Neural progenitor cell (in vitro differentiated cells): ENCODE data around the gene ACVR1. TPM values are rescaled to one million over a fixed set of nuclear protein-coding genes. Genes with fewer than 3 reads are reported as not detected.

Experiments
- DNase-seq: peaks from one replicate; pipeline ENCODE4 v3.0.0-alpha.2; 2016; ENCODE audit warnings: low spot score
- H2AFZ ChIP-seq: fragments of 200-600 bp; sonication (generic); replicated peaks from 2 replicates; pipeline ENCODE4 v1.6.1; 2016; ENCODE audit warnings: antibody characterized with exemption
- H3F3A ChIP-seq: fragments of 200-600 bp; sonication (generic); 2 replicates; pipeline ENCODE4 v1.6.1; 2016; ENCODE audit warnings: antibody characterized with exemption, low read depth
- H3K27ac ChIP-seq: fragments of 200-600 bp; sonication (generic); 2 replicates; pipeline ENCODE4 v1.5.1; 2016; ENCODE audit warnings: mild to moderate bottlenecking
- H3K27me3 ChIP-seq: fragments of 200-600 bp; sonication (generic); 2 replicates; pipeline ENCODE4 v1.6.1; 2016; ENCODE audit warnings: mild to moderate bottlenecking, moderate library complexity
- H3K36me3 ChIP-seq: fragments of 200-600 bp; sonication (generic); 2 replicates; pipeline ENCODE4 v1.5.1; 2016
- H3K4me1 ChIP-seq: fragments of 200-600 bp; sonication (generic); 2 replicates; pipeline ENCODE4 v1.6.1; 2016; ENCODE audit warnings: mixed run types
- H3K4me2 ChIP-seq: fragments of 200-600 bp; sonication (generic); 2 replicates; pipeline ENCODE4 v1.6.1; 2016
- H3K4me3 ChIP-seq: fragments of 200-600 bp; sonication (generic); 2 replicates; pipeline ENCODE4 v1.5.1; 2016
- H3K79me2 ChIP-seq: fragments of 200-600 bp; sonication (generic); 2 replicates; pipeline ENCODE4 v1.6.1; 2016; ENCODE audit warnings: low read depth
- H3K9ac ChIP-seq: fragments of 200-600 bp; sonication (generic); 2 replicates; pipeline ENCODE4 v1.6.1; 2016
- H3K9me3 ChIP-seq: fragments of 200-600 bp; sonication (generic); 2 replicates; pipeline ENCODE4 v1.5.1; 2016; ENCODE audit warnings: low read depth
- H4K20me1 ChIP-seq: fragments of 200-600 bp; sonication (generic); 2 replicates; pipeline ENCODE4 v1.6.1; 2016; ENCODE audit warnings: low read depth
- H3K27ac Mint-ChIP-seq: 3 replicates; pipeline ENCODE4 v1.8.0; 2021; ENCODE audit warnings: mixed read lengths
- H3K27me3 Mint-ChIP-seq: 2 replicates; pipeline ENCODE4 v1.8.0; 2022; ENCODE audit warnings: low read depth, mild to moderate bottlenecking, inconsistent platforms, moderate library complexity, mixed read lengths; ENCODE audit not compliant: insufficient read depth
- H3K36me3 Mint-ChIP-seq: 3 replicates; pipeline ENCODE4 v1.8.0; 2021; ENCODE audit warnings: mixed read lengths
- H3K4me1 Mint-ChIP-seq: 3 replicates; pipeline ENCODE4 v1.8.0; 2021; ENCODE audit warnings: mixed read lengths
- H3K4me3 Mint-ChIP-seq: 3 replicates; pipeline ENCODE4 v1.8.0; 2021; ENCODE audit warnings: mild to moderate bottlenecking, moderate library complexity, mixed read lengths
- H3K9me3 Mint-ChIP-seq: 3 replicates; pipeline ENCODE4 v1.8.0; 2020; ENCODE audit warnings: mixed read lengths
- EZH2 ChIP-seq: fragments of 200-600 bp; sonication (generic); IDR thresholded peaks from 2 replicates; pipeline ENCODE4 v1.6.1; 2017; ENCODE audit warnings: antibody characterized with exemption, mild to moderate bottlenecking, moderate library complexity
- EZH2phosphoT487 ChIP-seq: fragments of 200-600 bp; sonication (generic); IDR thresholded peaks from 2 replicates; pipeline ENCODE4 v1.6.1; 2017; ENCODE audit warnings: antibody characterized with exemption
- total RNA-seq: library from RNA; depleted of rRNA; stranded (reverse); fragments of >200 nt; gene quantifications from 2 replicates; pipeline ENCODE4 v1.2.3, GENCODE V29; 2015; ENCODE audit warnings: low replicate concordance
- TF ChIP-seq, protein P1 (sequence below): fragments of 200-600 bp; sonication (generic); IDR thresholded peaks from 2 replicates; pipeline ENCODE4 v1.5.1; 2017; ENCODE audit warnings: antibody characterized with exemption, mild to moderate bottlenecking

Gene ACVR1
- total RNA-seq, 1 donor from 2014 or later = 14.0 TPM

DNA sequence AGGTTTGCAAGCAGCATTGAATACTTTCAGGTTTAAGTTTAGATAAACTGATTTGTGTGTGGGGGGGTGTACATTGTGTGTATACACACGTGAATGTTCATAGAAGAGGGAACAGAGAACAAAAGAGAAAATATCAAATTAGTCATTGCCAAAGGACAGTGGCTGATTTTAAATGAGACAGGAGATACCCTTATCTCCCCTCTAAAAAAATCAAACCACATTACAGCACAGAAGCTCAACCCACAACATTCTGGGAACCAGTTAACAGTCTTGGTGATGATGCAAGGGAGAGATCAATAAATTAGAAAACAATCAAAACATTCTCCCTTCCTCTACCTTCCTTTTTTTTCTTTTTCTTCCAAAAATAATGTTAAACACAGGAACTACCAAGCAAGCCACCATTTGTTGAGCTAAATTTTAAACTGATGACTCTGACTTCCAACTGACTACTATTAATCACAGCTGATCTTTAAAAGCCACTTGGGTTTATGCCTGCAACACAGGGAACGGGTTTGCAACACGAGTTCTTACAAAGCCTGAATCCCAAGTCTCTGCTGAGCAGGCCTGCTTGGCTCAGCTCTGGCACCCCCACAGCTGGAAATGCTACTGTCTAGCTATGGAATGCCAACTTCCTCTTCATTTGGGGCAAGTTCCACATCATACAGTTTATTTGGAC is 128.3 kb downstream of the ACVR1 start:
- peak; percentile 25 for DNase-seq
- no peak overlapping the region for H3K27ac ChIP-seq
- peaks cover 27% of the 10 kb centered on the region for H3K36me3 Mint-ChIP-seq

GRCh38 chr2:157747280-157747679 is 128.8 kb downstream of the ACVR1 start:
- Histone ChIP-seq H3K4me2 (no peak overlapping the region), H3K4me3 (no peak overlapping the region), H3F3A (no peaks in the 10 kb centered on the region), H2AFZ (no peak overlapping the region), H3K27me3 (no peaks in the 10 kb centered on the region), H4K20me1 (no peaks in the 10 kb centered on the region), H3K79me2 (no peaks in the 10 kb centered on the region), H3K36me3 (no peaks in the 10 kb centered on the region), H3K9ac (no peak overlapping the region), H3K4me1 (no peaks in the 10 kb centered on the region), H3K27ac (no peak overlapping the region), H3K9me3 (no peaks in the 10 kb centered on the region)
- Mint-ChIP-seq H3K27ac (no peak overlapping the region), H3K4me3 (no peak overlapping the region), H3K27me3 (peaks cover 4% of the 10 kb centered on the region), H3K36me3 (peaks cover 26% of the 10 kb centered on the region), H3K4me1 (peaks cover 5% of the 10 kb centered on the region), H3K9me3 (no peaks in the 10 kb centered on the region)
- no peak for DNase-seq
- TF ChIP-seq EZH2 (no peak), EZH2phosphoT487 (no peak)
- TF ChIP-seq, protein P1, sequence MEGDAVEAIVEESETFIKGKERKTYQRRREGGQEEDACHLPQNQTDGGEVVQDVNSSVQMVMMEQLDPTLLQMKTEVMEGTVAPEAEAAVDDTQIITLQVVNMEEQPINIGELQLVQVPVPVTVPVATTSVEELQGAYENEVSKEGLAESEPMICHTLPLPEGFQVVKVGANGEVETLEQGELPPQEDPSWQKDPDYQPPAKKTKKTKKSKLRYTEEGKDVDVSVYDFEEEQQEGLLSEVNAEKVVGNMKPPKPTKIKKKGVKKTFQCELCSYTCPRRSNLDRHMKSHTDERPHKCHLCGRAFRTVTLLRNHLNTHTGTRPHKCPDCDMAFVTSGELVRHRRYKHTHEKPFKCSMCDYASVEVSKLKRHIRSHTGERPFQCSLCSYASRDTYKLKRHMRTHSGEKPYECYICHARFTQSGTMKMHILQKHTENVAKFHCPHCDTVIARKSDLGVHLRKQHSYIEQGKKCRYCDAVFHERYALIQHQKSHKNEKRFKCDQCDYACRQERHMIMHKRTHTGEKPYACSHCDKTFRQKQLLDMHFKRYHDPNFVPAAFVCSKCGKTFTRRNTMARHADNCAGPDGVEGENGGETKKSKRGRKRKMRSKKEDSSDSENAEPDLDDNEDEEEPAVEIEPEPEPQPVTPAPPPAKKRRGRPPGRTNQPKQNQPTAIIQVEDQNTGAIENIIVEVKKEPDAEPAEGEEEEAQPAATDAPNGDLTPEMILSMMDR = no peak

More for the DNA sequence above, 128.3 kb downstream of the ACVR1 start:
- Histone ChIP-seq H3K4me3 (no peak overlapping the region), H4K20me1 (no peaks in the 10 kb centered on the region), H3K4me1 (no peaks in the 10 kb centered on the region), H3K4me2 (no peak overlapping the region), H3K27me3 (no peaks in the 10 kb centered on the region), H2AFZ (no peak overlapping the region), H3K79me2 (no peaks in the 10 kb centered on the region), H3F3A (no peaks in the 10 kb centered on the region), H3K9ac (no peak overlapping the region), H3K9me3 (no peaks in the 10 kb centered on the region), H3K36me3 (no peaks in the 10 kb centered on the region)
- H3K27ac Mint-ChIP-seq = no peak overlapping the region
- H3K27me3 Mint-ChIP-seq = peaks cover 2% of the 10 kb centered on the region
- no peak overlapping the region for H3K4me3 Mint-ChIP-seq
- H3K9me3 Mint-ChIP-seq = no peaks in the 10 kb centered on the region
- H3K4me1 Mint-ChIP-seq = peaks cover 5% of the 10 kb centered on the region
- TF ChIP-seq EZH2phosphoT487 = no peak

GRCh38 chr2:157746234-157746950 is 129.7 kb downstream of the ACVR1 start:
- Histone ChIP-seq H3K4me1 (no peaks in the 10 kb centered on the region), H2AFZ (no peak overlapping the region), H3K4me2 (no peak overlapping the region), H3K27ac (no peak overlapping the region), H3K27me3 (no peaks in the 10 kb centered on the region), H3K9me3 (no peaks in the 10 kb centered on the region), H3K9ac (no peak overlapping the region), H3K36me3 (no peaks in the 10 kb centered on the region), H3K4me3 (no peak overlapping the region), H3F3A (no peaks in the 10 kb centered on the region), H3K79me2 (no peaks in the 10 kb centered on the region), H4K20me1 (no peaks in the 10 kb centered on the region)
- no peak for TF ChIP-seq EZH2
- no peak for TF ChIP-seq EZH2phosphoT487
- TF ChIP-seq, protein P1 = no peak
- peaks cover 4% of the 10 kb centered on the region for H3K27me3 Mint-ChIP-seq
- H3K4me3 Mint-ChIP-seq = no peak overlapping the region
- peaks cover 22% of the 10 kb centered on the region for H3K36me3 Mint-ChIP-seq
- H3K27ac Mint-ChIP-seq = no peak overlapping the region
- no peaks in the 10 kb centered on the region for H3K9me3 Mint-ChIP-seq
- peaks cover 5% of the 10 kb centered on the region for H3K4me1 Mint-ChIP-seq
- no peak for DNase-seq
